MM.1S (cell line): ENCODE data around the gene FIBCD1.

Experiments
- DNase-seq: peaks from one replicate; pipeline ENCODE4 v3.0.0-alpha.2; 2015
- H2AFZ ChIP-seq: fragments of 300-600 bp; sonication (generic); 2 replicates; pipeline ENCODE4 v1.6.0; 2016; ENCODE audit warnings: antibody characterized with exemption, low read length
- H3F3A ChIP-seq: fragments of 300-600 bp; sonication (generic); 2 replicates; pipeline ENCODE4 v1.6.1; 2016; ENCODE audit warnings: mild to moderate bottlenecking, antibody characterized with exemption, low read length, moderate library complexity, mixed read lengths; ENCODE audit not compliant: insufficient read depth
- H3K27ac ChIP-seq: fragments of 300-600 bp; sonication (generic); 2 replicates; pipeline ENCODE4 v1.5.1; 2016; ENCODE audit warnings: mild to moderate bottlenecking, low read length
- H3K27me3 ChIP-seq: fragments of 300-600 bp; sonication (generic); replicated peaks from 2 replicates; pipeline ENCODE4 v1.6.0; 2016; ENCODE audit warnings: low read length; ENCODE audit not compliant: insufficient read depth
- H3K36me3 ChIP-seq: fragments of 300-600 bp; sonication (generic); replicated peaks from 2 replicates; pipeline ENCODE4 v1.6.1; 2016; ENCODE audit warnings: mild to moderate bottlenecking, low read length, mixed read lengths; ENCODE audit not compliant: insufficient read depth
- H3K4me1 ChIP-seq: fragments of 300-600 bp; sonication (generic); 2 replicates; pipeline ENCODE4 v1.6.1; 2016; ENCODE audit warnings: low read length, mixed read lengths
- H3K4me2 ChIP-seq: fragments of 300-600 bp; sonication (generic); 2 replicates; pipeline ENCODE4 v1.6.0; 2016; ENCODE audit warnings: low read depth, low read length
- H3K4me3 ChIP-seq: fragments of 300-600 bp; sonication (generic); 2 replicates; pipeline ENCODE4 v1.5.1; 2016; ENCODE audit warnings: low read length, mixed read lengths
- H3K79me2 ChIP-seq: fragments of 300-600 bp; sonication (generic); 2 replicates; pipeline ENCODE4 v1.6.1; 2016; ENCODE audit warnings: mixed run types, low read length, mixed read lengths
- H3K9ac ChIP-seq: fragments of 300-600 bp; sonication (generic); 2 replicates; pipeline ENCODE4 v1.6.1; 2016; ENCODE audit warnings: low read length, mixed read lengths
- H3K9me2 ChIP-seq: fragments of 300-600 bp; sonication (generic); replicated peaks from 2 replicates; pipeline ENCODE4 v1.6.1; 2016; ENCODE audit warnings: mild to moderate bottlenecking, low read length, mixed read lengths; ENCODE audit not compliant: insufficient read depth
- H3K9me3 ChIP-seq: fragments of 300-600 bp; sonication (generic); replicated peaks from 2 replicates; pipeline ENCODE4 v1.6.1; 2016; ENCODE audit warnings: mild to moderate bottlenecking, low read length, mixed read lengths; ENCODE audit not compliant: insufficient read depth
- H4K20me1 ChIP-seq: fragments of 300-600 bp; sonication (generic); 2 replicates; pipeline ENCODE4 v1.6.1; 2016; ENCODE audit warnings: mild to moderate bottlenecking, low read length, moderate library complexity, mixed read lengths; ENCODE audit not compliant: insufficient read depth
- EZH2 ChIP-seq: fragments of 300-600 bp; sonication (generic); optimal IDR thresholded peaks from 2 replicates; pipeline ENCODE3; 2017; ENCODE audit warnings: low read depth, mild to moderate bottlenecking, antibody characterized with exemption, low read length, mixed read lengths
- EZH2phosphoT487 ChIP-seq: fragments of 300-600 bp; sonication (generic); IDR thresholded peaks from 2 replicates; pipeline ENCODE4 v1.6.1; 2018; ENCODE audit warnings: antibody characterized with exemption, low read length
- TF ChIP-seq, protein P1 (sequence below): fragments of 300-600 bp; sonication (generic); IDR thresholded peaks from 2 replicates; pipeline ENCODE4 v1.5.1; 2016; ENCODE audit warnings: antibody characterized with exemption, low read length, mixed read lengths

FIBCD1 gene

DNA sequence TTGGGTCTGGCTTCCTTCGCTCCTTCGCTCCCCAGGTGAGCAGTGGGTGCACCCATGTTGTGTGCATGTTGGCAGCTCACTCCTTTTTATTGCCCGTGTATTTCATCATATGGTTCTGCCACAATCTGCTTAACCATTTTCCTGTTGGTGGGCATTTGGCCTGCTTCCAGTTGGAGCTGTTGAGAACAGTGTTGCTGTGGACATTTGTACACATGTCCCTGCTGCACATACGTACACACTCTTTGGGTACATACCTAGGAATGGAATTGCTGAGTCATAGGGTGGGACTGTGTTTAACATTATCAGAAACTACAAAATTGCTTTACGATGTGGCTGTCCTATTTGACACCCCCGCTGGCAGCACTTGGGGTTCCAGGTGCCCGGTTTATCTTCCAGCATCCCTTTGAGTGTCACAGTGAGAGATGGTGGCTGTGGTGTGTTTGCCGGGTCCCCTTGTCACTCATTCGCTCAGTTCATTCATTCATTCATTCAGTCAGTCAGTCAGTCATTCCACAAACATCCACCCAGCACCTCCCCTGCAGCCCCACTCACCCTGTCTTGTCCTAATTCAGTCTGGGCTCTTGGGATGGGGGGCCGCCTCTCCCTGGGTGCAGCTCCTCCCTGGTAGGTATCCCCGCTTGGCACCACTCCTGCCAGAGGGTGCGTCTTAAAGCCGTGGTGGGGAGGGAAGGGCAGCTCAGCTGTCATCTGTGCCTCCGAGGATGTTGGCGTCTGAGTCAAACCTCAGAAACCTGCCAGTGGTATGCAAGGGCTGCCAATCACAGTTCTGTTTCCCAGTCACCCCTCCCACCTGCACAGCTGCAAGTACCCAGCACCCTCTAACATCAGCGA lies 7.9 kb upstream of the FIBCD1 start:
- Histone ChIP-seq H3K27me3 (peaks cover 74% of the 10 kb centered on the region), H2AFZ (no peak overlapping the region), H3K9me2 (no peaks in the 10 kb centered on the region), H3K4me1 (no peaks in the 10 kb centered on the region), H3K9ac (no peak overlapping the region), H3K4me3 (no peak overlapping the region), H3F3A (no peaks in the 10 kb centered on the region), H3K36me3 (no peaks in the 10 kb centered on the region), H3K27ac (no peak overlapping the region), H3K4me2 (no peak overlapping the region), H4K20me1 (no peaks in the 10 kb centered on the region), H3K9me3 (no peaks in the 10 kb centered on the region), H3K79me2 (no peaks in the 10 kb centered on the region)
- no peak for DNase-seq
- TF ChIP-seq EZH2phosphoT487 = no peak
- TF ChIP-seq EZH2 = no peak
- TF ChIP-seq, protein P1, sequence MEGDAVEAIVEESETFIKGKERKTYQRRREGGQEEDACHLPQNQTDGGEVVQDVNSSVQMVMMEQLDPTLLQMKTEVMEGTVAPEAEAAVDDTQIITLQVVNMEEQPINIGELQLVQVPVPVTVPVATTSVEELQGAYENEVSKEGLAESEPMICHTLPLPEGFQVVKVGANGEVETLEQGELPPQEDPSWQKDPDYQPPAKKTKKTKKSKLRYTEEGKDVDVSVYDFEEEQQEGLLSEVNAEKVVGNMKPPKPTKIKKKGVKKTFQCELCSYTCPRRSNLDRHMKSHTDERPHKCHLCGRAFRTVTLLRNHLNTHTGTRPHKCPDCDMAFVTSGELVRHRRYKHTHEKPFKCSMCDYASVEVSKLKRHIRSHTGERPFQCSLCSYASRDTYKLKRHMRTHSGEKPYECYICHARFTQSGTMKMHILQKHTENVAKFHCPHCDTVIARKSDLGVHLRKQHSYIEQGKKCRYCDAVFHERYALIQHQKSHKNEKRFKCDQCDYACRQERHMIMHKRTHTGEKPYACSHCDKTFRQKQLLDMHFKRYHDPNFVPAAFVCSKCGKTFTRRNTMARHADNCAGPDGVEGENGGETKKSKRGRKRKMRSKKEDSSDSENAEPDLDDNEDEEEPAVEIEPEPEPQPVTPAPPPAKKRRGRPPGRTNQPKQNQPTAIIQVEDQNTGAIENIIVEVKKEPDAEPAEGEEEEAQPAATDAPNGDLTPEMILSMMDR = no peak

DNA sequence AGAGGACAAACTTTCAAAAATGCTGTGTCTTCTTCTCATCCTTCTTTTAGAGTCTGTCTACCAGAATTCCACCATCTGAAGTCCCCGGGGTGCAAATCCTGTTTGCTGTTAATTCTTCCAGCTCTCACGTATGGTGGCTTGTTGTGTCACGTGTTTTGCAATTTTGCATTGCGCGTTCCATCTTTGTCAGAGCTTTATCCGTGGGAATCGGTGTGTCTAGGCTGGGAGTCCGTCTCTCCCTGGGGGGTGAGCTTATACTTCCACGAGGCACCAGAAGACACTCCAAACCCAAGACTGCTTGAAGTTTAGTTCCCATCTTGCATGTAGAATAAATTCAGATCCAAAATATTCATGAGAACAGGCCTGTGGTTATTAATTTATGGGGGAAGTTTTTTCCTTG lies 6.1 kb upstream of the FIBCD1 start:
- Histone ChIP-seq H3F3A (no peaks in the 10 kb centered on the region), H3K79me2 (no peaks in the 10 kb centered on the region), H3K9me3 (no peaks in the 10 kb centered on the region), H3K4me2 (no peak overlapping the region), H3K9me2 (no peaks in the 10 kb centered on the region), H3K27ac (no peak overlapping the region), H4K20me1 (no peaks in the 10 kb centered on the region), H3K4me1 (no peaks in the 10 kb centered on the region), H3K9ac (no peak overlapping the region), H3K36me3 (no peaks in the 10 kb centered on the region), H3K4me3 (no peak overlapping the region), H2AFZ (no peak overlapping the region), H3K27me3 (peaks cover 89% of the 10 kb centered on the region)
- TF ChIP-seq EZH2phosphoT487 (no peak), EZH2 (no peak)
- TF ChIP-seq, protein P1 = no peak
- no peak for DNase-seq

DNA sequence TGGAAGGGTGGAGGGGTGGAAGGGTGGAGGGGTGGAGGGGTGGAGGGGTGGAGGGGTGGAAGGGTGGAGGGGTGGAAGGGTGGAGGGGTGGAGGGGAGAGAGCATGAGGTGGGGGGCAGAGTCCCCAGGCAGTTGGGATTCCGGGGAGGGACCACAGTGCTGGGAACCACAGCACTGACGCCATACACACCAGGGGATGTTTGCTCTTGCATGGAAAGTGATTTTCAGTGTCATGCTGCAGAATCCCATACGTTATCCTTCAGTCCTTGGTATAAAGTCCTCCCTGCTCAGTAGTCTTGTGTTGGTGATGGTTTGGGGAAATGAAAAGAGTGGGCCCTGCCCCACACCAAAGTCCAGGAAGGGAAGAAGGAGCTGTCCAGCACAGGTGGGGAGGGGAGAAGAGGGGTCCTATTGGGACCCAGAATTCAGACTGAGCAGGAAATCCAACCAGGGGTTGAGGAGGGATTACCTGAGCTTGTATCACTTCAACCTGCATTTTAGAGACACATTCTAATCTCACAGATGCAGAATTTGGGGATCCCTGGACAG lies 5.5 kb upstream of the FIBCD1 start:
- Histone ChIP-seq H3K79me2 (no peaks in the 10 kb centered on the region), H3K9ac (no peak overlapping the region), H3K27ac (no peak overlapping the region), H2AFZ (no peak overlapping the region), H4K20me1 (no peaks in the 10 kb centered on the region), H3K4me1 (no peaks in the 10 kb centered on the region), H3K27me3 (peaks cover 93% of the 10 kb centered on the region), H3K36me3 (no peaks in the 10 kb centered on the region), H3K4me3 (no peak overlapping the region), H3F3A (no peaks in the 10 kb centered on the region), H3K9me3 (no peaks in the 10 kb centered on the region), H3K9me2 (no peaks in the 10 kb centered on the region), H3K4me2 (no peak overlapping the region)
- no peak for DNase-seq
- TF ChIP-seq, protein P1 = no peak
- TF ChIP-seq EZH2 = no peak
- no peak for TF ChIP-seq EZH2phosphoT487
